ENCODE results near the gene MAP4K4.

Gene MAP4K4

DNA sequence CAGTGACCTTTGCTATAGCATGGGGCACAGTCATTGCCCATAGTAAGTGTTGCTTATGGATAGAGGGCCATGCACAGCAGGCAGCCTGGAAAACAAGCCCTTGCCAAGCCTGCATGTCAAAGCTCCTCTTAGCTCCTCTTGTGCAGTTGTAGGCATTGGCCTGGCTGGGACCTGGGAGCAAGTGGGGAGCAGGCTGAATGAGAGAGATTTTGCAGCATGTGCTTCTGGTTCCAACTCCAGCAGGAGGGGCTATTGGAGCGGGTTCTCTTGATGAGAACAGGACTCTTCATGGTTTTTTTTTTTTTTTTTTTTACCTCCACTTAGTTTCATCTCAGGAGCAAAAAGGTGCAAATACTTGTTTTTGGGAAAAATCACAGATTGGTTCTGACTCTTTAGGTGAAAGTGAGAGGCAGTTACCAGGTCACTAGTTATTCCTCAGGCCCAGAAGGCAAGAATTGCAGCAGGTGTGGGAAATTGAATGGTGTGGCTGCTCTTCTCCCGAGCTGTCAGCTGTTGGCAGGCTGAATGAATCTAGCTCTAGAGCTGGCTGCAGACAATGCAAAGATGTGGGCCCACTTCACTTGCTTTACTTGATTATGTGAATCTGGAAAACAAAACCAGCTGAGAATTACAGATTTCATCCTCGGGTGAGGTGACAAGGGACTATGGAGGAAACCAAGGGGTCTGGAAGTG, 95.9 kb downstream of the MAP4K4 start:
- DNase-seq, result no peak

DNA sequence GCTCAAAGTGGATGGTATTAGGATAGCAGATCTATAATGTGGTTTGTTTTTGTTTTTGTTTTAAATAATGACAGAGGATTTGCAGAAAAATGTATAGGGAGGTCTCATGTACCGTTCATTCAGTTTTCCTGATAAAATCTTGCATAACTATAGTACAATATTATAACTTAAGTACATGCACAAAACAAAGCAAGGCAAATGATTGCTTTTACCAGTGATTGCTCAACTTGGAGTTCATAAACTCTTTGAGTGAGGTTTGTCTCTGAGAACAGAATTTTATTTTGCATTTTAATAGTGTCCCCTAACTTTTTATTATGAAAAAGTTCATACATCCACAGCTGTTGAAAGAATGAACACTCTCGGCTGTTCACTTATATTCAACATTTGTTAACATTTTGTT, 96.6 kb downstream of the MAP4K4 start:
- no peak for DNase-seq

DNA sequence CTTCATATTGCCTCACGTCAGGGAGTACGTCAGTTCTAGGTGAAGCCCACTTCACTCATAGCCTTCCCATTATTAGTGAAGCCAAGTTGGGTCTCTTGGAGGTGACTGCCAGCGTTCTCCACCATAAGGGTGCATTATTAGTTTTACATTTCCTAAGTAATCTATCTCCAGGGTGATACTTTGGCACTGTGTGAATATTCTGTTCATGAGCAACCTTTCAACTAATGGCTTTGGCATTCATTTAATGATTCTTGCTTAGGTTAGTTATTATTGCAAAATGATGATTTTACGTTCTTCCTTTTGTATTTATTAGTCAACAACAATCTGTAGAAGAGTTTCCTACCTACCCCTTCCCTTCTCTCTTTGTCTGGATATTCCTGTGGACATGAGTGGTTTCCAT, 97.5 kb downstream of the MAP4K4 start:
- no peak for DNase-seq

DNA sequence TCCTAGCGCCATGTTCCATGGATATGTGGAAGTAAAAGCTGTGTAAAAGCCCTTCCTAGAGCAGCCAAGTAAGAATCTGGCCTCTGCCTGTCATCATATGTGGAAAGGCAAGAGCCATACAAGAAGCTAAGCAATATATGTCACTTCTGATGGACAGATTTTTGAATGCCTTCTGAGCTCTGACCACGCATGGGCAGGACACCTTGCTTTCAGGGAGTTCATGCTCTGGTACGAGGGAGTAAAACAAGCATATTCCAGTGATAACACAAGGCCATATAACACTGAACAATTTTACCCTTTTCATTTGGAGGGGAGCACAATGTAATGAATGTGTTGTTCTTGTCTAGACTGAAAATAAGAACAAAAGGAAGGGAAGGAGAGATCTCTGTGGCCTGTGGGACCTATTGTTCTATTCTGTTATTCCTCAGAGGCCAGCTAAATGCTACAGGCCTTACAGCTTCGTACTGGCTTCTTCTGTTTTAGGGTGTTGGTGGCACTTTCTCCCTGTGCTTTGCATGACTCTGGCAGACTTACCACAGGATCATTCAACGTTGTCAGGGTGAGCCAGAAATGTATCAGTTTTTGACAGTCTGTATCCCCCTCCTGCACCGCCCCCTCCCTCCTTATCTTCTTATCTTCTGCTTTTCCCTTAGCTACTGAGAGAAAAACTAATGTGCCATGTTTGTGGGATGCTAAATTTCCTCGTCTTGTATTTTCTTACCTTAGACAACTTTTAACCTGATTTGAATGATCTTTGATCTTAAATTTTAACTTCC, 99.5 kb downstream of the MAP4K4 start:
- DNase-seq, result no peak

DNA sequence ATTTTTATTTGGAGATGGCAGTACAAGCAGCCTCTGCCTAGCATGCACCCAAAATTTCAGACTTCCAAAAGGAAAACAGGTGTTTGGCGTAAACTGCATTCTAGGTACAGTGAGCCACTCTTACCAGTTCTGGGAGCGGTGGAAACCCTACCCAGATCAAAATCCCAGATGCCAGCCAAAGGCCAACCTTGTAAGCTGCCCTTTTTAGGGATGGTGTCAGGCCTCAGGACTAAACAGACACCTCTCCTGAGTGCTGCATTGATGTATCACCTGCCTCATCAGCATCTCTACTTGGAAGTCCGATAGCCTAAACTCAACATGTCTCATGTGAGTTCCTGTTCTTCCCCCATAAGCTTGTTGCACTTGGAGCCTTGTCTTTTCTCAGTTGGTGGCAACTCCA, 104.0 kb downstream of the MAP4K4 start:
- DNase-seq, result no peak

DNA sequence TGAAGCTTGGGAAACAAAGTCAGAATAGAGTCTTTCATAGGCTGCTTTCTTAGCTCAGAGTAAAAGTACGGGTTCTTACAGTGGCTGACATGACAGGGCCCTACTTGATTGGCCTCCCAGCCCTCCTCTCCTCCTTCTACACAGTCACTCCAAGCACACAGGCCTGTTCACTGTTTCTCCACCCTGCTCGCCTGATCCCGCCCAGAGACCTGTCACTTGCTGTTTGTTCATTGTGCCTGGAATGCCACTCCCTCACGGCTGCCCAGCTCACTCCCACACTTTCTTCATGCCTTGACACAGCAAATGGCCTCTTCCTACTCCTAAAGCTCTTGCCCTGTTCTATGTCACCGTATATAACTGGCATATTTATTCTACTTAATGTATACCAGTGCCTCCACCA, 104.8 kb downstream of the MAP4K4 start:
- DNase-seq, result no peak

DNA sequence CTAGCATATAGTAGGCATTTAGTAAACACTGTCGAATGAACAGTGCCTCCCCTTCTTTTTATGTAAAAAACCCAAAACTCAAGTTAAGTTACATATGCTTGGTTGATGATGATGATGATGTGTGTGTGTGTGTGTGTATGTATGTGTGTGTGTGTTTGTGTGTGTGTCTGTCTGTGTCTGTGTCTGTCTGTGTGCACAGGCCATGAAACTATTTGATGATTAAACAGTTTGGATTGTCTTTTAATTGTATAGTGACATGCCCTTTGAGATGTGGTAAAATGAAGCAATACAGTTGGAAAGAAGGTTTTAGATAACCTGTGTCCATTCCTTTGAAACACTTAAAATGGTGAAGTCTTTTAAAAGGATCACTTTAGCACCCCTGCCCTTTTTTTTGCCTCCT, 105.6 kb downstream of the MAP4K4 start:
- DNase-seq, result no peak

DNA sequence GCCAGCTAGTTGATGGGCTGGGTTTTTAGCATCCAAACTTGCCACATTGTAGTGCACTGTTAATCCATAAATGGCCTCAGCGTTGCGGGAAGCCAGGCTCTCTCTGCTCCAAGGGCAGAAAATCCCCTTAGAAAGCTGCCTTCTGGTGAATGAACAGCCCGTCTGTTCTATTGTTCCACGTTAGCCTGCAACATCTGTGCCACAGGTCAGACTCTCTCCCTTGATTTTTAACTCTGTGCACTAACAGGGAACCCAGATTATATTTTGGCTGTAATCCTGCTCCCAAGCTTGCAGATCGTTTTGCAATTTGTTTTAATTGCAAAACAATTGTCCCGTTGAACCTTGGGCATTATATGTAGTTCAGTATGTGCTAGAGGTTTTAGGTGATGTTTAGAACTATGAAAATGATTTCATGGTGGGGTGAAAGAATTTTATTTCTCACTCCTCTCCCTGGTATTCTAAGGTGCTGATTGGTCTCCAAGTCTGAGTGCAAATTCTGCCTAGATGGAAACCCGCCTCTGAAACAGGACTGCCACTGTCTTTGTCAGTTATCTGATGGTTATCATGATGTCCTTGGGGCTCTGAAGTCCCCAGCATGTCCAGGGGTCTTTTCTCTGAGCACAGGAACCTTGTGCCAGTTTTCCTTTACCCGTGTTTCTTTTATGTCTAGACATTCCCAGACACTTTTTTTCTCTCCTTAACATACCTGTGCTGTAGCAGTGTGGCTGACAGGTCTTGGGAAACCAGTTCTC, 106.6 kb downstream of the MAP4K4 start:
- no peak for DNase-seq

DNA sequence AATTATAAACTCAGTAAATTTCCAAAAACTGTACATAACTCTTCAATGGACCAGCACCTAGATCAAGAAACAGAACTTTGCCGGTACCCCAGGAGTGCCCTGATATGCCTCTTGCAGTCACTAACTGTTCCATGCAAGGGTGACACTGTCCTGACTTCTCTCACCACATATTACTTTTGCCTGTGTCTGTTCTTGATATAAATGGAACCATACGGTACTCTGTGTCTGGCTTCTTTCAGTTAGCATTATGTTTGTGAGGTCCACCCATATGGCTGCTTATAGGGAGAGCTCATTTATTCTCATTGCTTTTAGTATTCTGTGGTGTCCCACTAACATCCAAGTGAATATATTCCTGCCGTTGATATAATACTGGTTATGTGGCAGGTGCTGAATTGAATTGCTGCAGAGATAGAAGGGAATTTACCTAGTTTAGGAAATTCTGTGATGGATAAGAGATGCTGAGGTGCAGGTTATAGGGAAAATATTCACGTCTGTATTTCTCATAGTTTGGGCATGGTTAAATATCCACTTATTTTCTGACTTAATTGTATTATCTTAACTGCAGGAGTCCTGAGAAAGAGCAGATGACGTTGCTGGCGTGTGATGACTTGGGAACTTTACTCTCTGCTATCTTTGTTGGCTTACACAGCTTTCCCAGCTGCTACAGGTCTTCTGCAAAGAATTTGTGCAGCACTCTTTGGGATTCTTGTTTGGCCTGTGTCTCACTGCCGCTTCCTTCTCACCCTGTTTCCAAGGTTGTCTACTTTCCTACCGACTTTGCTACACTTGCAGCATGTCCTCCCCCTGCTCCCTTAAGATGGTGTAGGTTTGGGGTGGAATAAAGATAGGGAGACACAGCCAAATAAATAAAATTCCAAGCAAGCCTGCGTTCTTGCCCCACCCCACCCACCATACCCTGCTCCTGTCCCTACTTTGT, 107.9 kb downstream of the MAP4K4 start:
- no peak for DNase-seq

DNA sequence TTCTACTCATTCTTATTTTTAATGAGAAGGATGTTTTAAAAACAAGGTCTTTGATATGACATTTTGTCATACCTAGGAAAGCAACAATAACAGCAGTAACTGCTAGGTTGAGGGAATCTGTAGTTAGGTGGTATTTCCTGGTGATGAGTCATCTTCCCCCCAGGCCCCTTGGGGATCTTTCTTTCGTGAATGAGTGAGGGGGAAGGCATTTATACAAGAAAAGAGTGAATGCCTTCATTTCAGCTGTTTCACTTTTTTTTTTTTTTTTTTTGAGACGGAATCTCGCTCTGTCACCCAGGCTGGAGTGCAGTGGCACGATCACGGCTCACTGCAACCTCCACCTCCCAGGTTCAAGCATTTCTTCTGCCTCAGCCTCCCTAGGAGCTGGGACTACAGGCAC, 108.6 kb downstream of the MAP4K4 start:
- peak in 1 of 2 donors; percentile 9 for DNase-seq

DNA sequence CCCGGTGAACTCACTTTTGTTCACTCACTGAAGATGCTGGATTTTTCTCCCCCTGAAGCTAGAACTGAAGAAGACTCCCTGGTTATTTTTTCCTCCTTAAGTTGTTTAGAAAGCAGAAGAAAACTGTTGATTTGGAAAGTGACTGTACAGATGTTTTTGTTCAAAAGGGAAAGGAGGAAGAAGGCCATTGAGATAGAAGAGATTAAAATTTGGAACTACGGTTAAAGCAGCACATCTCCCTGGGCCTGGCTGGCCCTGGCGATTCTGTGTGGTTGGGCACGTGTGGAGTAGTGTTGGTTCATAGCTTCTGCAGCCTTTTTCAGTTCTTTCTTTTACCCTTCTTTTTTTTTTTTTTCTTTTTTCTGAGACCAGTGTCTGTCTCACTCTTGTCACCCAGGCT, 109.2 kb downstream of the MAP4K4 start:
- DNase-seq, result no peak

DNA sequence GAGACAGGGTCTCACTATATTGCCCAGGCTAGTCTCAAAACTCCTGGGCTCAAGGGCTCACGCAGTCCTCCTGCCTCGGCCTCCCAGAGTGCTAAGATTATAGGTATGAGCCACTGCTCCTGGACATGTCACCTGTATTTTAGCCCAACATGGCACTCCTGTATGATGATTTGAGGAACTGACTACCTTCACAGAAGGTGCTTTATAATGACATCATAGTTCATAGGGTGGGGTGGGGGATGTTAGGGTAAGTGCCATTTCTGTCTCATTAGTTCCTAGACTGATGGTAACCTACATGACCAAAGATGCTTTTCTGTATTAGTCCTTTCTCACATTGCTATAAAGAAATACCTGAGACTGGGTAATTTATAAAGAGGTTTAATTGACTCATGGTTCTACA, 109.7 kb downstream of the MAP4K4 start:
- DNase-seq, result no peak

DNA sequence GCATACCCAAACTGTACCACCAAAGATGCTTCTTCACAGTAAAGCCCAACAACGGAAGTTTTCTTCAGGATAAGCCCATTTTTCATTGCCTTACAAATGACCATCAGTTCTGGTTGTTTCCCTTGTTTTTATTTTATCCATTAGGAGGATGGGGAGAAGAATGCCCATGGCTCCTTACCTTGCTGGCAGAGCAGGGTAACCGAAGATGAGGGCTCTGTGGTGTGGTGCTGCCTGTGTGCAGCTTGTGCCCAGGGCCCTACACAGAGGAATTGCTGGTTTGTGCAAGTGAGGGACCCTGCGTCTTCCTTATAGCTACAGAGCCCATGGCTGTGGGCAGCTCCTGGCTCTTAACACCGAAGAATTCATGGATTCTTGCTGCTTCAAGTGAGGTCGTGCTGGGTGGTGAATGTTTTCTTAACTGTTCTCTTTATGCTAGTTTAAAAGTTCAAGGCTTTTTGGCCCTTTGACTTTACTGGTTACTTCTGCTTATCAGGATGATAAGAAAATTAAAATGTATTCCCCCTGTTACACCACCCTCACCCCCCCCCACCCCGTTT, 110.6 kb downstream of the MAP4K4 start:
- no peak for DNase-seq

DNA sequence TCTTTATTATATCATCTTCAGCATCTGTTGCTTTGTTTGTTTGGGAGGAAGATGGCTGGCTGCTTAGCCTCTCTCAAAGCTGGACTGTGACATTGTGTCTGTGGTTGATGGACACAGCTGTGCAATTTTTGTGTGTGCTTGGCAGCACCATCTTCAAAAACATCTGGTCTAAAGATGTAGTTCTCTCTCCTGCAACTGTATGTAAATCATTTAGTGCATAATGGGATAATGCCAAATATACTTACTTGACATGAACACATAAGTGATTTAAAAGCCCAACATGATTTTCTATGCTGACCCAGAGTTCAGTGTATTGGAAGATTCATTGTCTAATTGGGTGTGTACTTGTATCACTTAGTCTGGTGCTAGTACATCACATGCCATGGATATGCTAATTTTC, 112.2 kb downstream of the MAP4K4 start:
- DNase-seq, result no peak

DNA sequence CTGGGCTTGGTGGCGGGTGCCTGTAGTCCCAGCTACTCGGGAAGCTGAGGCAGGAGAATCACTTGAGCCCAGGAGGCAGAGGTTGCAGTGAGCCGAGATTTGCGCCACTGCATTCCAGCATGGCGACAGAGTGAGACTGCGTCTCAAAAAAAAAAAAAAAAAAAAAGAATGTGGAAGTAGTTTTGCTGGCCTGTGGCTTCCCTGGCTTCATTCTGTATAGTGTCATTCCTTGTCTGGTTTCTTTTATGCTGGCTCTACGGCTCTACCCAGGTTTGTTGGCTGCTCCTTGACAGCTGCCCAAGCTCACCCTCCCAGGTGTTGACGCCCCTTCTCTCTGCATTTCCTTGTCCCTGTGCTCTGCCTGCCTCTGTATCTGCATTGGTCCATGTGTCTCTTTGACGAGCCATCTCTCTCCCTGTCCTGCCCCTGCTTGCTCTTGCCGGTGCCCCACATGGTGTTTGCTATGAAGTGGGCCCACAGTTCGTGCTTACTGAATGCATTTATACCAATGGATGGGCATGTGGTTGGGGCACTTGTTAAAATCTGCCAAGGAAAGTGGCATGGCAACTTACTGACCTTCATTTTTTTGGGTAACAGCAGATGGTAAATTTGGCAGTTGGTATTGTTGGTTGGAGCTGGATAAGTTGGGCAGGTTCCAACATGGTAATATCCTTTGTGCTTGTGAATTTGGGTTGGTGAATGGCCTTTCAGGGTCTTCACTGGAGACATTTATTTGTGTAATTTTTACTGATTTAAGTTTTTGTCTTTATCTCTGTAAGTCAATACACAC, 113.9 kb downstream of the MAP4K4 start:
- DNase-seq, result no peak

DNA sequence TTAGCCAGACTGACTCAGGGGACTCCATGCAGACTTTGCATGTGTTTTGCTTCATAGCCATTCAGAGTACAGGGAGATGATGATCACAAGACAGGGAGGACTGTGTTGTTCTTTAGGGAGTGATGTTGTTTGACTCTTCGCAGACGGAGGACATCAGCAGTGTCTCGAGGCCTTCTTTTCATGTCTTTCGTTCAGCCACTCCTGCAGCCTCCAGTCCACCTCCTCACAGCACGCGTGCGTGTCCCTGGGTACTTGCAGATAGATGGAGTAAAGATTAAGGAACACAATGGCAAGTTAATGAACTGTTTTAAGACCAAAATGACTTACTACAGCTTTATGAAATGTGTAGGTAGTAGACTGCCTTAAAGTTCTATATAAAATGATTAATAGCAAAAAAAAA, 114.7 kb downstream of the MAP4K4 start:
- DNase-seq, result no peak

DNA sequence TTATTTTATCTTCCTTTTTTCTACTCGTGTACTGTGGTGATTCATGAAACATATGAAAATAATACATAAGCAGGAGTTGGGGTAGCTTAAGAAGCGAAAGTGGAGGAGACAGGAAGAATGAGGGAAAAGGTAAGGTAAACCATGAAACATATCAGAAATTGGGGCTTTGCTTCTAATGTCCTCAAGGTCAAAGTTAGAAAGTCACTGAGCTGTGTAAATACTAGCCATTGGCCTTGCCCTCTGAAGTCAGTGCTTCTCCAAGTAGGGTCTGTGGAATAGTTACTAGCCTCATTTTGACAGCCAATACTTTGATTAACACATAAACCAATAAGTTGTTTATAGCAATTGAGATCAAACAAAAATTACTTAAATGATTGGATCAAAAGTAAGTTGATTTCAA, 117.2 kb downstream of the MAP4K4 start:
- DNase-seq, result no peak

DNA sequence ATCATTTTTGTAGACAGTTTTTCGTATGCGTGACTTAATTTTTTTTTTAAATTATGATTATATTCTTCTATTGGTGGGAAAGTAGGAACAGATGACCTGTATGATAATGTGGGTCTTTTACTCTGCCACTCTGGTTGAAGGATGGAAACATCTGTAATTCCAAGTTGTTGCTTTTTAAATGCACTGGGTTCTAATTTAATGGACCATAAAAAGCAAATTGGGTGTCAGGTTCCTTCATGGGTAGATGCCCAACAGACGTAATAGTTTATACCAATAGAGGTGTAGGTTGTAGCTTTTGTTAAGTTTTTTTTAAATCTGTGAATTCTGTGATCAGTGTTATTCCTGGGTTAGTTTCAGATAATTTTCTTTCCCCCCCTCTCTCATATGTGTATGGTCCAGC, 117.6 kb downstream of the MAP4K4 start:
- no peak for DNase-seq

DNA sequence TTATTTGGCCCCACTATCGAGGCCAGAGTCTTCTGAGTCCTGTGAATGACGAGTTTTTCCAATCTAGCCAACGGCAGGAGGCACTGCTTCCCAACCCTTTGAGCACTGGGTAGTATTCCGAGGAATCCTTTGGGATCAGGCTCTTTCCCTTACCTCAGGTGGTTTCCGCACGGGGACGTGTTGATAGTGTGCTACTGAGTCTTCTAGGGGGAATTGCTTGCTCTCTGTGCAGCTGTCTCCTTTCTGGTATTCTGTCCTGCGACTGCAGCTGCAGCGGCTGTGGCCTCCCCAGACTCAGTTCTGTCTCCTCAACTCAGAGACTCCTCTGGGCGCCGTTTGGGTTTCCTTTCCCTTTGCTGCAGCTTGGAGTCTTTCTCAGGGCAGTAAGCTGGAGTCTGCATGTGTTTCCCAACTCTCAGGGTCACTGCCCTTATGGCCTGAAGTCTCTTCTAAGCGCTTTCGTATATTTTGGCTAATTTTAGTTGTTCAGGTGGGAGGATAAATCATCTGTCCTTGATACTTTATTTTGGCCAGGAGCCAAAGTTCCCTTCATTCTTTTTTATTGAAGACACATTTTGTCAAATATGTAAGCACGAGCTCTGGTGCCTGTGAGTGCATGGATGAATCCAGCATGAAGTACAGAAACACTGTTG, 118.4 kb downstream of the MAP4K4 start:
- no peak for DNase-seq

DNA sequence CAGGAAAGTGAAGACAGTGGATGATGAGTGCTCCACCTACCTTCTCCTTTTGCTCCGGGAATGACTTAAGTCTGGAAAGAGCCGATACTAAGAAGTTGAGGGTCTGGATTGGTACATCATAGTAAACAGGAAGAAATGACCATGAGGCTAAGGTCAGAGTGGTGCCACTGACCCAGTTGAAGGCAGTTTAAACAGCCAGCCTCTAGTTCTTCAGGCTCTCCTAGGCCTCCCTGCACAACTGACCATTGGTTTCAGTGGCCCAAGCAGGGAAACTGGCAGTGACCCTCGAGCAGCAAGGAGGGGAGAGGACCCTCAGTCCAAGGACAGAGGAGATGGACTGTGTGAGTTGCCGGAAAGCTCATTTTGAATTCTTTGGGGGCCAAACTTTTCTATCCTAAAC, 119.1 kb downstream of the MAP4K4 start:
- no peak for DNase-seq

DNA sequence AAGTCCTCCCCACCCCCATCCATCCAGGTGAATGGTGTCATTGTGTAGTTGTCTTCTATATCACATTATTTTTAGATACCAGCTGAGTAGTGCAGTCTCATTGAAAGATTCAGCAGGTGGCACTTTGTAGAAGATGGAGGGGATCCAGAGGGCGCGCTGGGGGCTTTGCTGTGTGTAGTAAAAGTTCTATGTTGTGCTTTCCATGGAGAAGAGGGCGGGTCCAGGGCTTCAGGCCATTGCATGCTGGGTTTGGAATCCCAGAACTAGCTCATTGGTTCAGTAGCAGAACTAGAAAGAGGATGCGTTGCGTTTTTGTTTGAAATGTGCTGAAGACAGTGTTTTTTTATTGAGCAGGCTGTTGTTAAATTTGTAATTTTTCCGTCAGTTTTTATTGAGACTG, 120.0 kb downstream of the MAP4K4 start:
- DNase-seq, result no peak

Data from CD4-positive, alpha-beta T cell treated with Interleukin-4 for 1 hour (primary cell).